Liver (tissue), 9 donors: ENCODE data around the gene OR2AK2. TPM values are rescaled to one million over a fixed set of nuclear protein-coding genes. Genes with fewer than 3 reads are reported as not detected.

ENCODE experiments used
- DNase-seq: peaks from one replicate; pipeline ENCODE4 v3.0.0-alpha.2; 2017; ENCODE audit warnings: low spot score
- H3K27ac ChIP-seq, 2 donors: one replicate each; pipeline ENCODE4 v1.7.0; 2013; ENCODE audit warnings: inconsistent platforms in 2 of 2, low read length in 2 of 2, control low read depth in 1 of 2, low read depth in 1 of 2, mild to moderate bottlenecking in 1 of 2
- H3K27me3 ChIP-seq, 4 donors: one replicate each; pipeline versions ENCODE4 v1.6.1 to v1.7.0; 2013; ENCODE audit warnings: low read length in 3 of 4, inconsistent platforms in 1 of 4, mild to moderate bottlenecking in 1 of 4, moderate library complexity in 1 of 4; ENCODE audit not compliant: control insufficient read depth in 4 of 4, insufficient read depth in 4 of 4
- H3K36me3 ChIP-seq, 4 donors: one replicate each; pipeline versions ENCODE4 v1.6.1 to v1.7.0; 2013; ENCODE audit warnings: low read length in 3 of 4, mild to moderate bottlenecking in 3 of 4, low read depth in 1 of 4, moderate library complexity in 1 of 4; ENCODE audit not compliant: control insufficient read depth in 4 of 4, insufficient read depth in 3 of 4
- H3K4me1 ChIP-seq, 4 donors: one replicate each; pipeline versions ENCODE4 v1.6.1 to v1.7.0; 2013; ENCODE audit warnings: low read length in 3 of 4, mild to moderate bottlenecking in 3 of 4, moderate library complexity in 1 of 4; ENCODE audit not compliant: control insufficient read depth in 4 of 4, insufficient read depth in 4 of 4
- H3K4me3 ChIP-seq, 3 donors: one replicate each; pipeline versions ENCODE4 v1.6.1 to v1.7.0; 2013; ENCODE audit warnings: low read length in 3 of 3, control low read depth in 1 of 3, low read depth in 1 of 3, mild to moderate bottlenecking in 1 of 3
- H3K9ac ChIP-seq, 2 donors: one replicate each; pipeline ENCODE4 v1.7.0; 2013; ENCODE audit warnings: low read length in 2 of 2, mild to moderate bottlenecking in 2 of 2, moderate library complexity in 2 of 2, control low read depth in 1 of 2, low read depth in 1 of 2
- H3K9me3 ChIP-seq, 4 donors: one replicate each; pipeline versions ENCODE4 v1.6.1 to v1.7.0; 2013; ENCODE audit warnings: low read length in 3 of 4; ENCODE audit not compliant: control insufficient read depth in 4 of 4
- EGR1 ChIP-seq, 2 donors: IDR thresholded peaks; 2 replicates each; pipeline ENCODE4 v1.6.1; 2016 to 2018; ENCODE audit warnings: antibody characterized with exemption in 2 of 2, low read depth in 2 of 2
- FOXA1 ChIP-seq: IDR thresholded peaks from 2 replicates; pipeline ENCODE4 v1.6.1; 2016; ENCODE audit warnings: antibody characterized with exemption
- FOXA2 ChIP-seq: IDR thresholded peaks from 2 replicates; pipeline ENCODE4 v1.6.1; 2016; ENCODE audit warnings: antibody characterized with exemption
- GABPA ChIP-seq, 2 donors: IDR thresholded peaks in 1 of 2; conservative IDR thresholded peaks in 1 of 2; 2 replicates each; pipeline ENCODE4 v1.6.1; 2016; ENCODE audit warnings: antibody characterized with exemption in 2 of 2, mild to moderate bottlenecking in 1 of 2, moderate library complexity in 1 of 2
- HNF4A ChIP-seq, 2 donors: conservative IDR thresholded peaks; 2 replicates each; pipeline ENCODE4 v1.6.1; 2016; ENCODE audit warnings: antibody characterized with exemption in 2 of 2, mild to moderate bottlenecking in 2 of 2
- HNF4G ChIP-seq: IDR thresholded peaks from 2 replicates; pipeline ENCODE4 v1.6.1; 2016; ENCODE audit warnings: antibody characterized with exemption
- JUND ChIP-seq, 2 donors: IDR thresholded peaks; 2 replicates each; pipeline ENCODE4 v1.6.1; 2016; ENCODE audit warnings: antibody characterized with exemption in 2 of 2
- NR2F2 ChIP-seq: IDR thresholded peaks from 2 replicates; pipeline ENCODE4 v1.6.1; 2016; ENCODE audit warnings: antibody characterized with exemption
- RAD21 ChIP-seq, 2 donors: IDR thresholded peaks; 2 replicates each; pipeline ENCODE4 v1.6.1; 2016; ENCODE audit warnings: antibody characterized with exemption in 2 of 2, mild to moderate bottlenecking in 2 of 2
- RXRA ChIP-seq, 2 donors: IDR thresholded peaks; 2 replicates each; pipeline ENCODE4 v1.6.1; 2017 to 2018; ENCODE audit warnings: antibody characterized with exemption in 2 of 2, mild to moderate bottlenecking in 1 of 2
- SP1 ChIP-seq: IDR thresholded peaks from 2 replicates; pipeline ENCODE4 v1.6.1; 2018; ENCODE audit warnings: antibody characterized with exemption, mild to moderate bottlenecking
- TAF1 ChIP-seq: conservative IDR thresholded peaks from 2 replicates; pipeline ENCODE4 v1.6.1; 2016; ENCODE audit warnings: antibody characterized with exemption, mild to moderate bottlenecking
- YY1 ChIP-seq: IDR thresholded peaks from 2 replicates; pipeline ENCODE4 v1.6.1; 2016; ENCODE audit warnings: antibody characterized with exemption, mild to moderate bottlenecking
- WGBS: extraction: QIAGEN DNeasy Blood & Tissue Kit; methylation state at CpG from one replicate; pipeline ENCODE4 v1.1.7; 2013; 5-methylcytosine and 5-hydroxymethylcytosine counted together
- polyA plus RNA-seq, 2 donors: library from polyadenylated mRNA; stranded (reverse) in 1 of 2; unstranded in 1 of 2; fragments of 200-250 nt in 1 of 2; fragments of >200 nt in 1 of 2; fragmentation: Nextera tagmentation in 1 of 2; extraction: Ambion mirVana in 1 of 2; gene quantifications; one replicate each; pipeline versions ENCODE4 v1.2.1 to v1.2.3, GENCODE V29; 2013 to 2015
- total RNA-seq, 2 donors: library from RNA; depleted of rRNA; stranded (reverse); fragments of >200 nt; gene quantifications; one replicate each; pipeline ENCODE4 v1.2.3, GENCODE V29; 2014
- TF ChIP-seq, protein P1 (sequence below): IDR thresholded peaks from 2 replicates; pipeline ENCODE4 v1.6.1; 2016; ENCODE audit warnings: antibody characterized with exemption, mild to moderate bottlenecking
- TF ChIP-seq, protein P2 (sequence below): IDR thresholded peaks from 2 replicates; pipeline ENCODE4 v1.6.1; 2016; ENCODE audit warnings: antibody characterized with exemption
- TF ChIP-seq, protein P3 (sequence below): IDR thresholded peaks from 2 replicates; pipeline ENCODE4 v1.6.1; 2016; ENCODE audit warnings: antibody characterized with exemption
- TF ChIP-seq, protein P4 (sequence below): IDR thresholded peaks from 2 replicates; pipeline ENCODE4 v1.6.1; 2016; ENCODE audit warnings: antibody characterized with exemption
- TF ChIP-seq, protein P5 (sequence below): fragments of 150-350 bp; IDR thresholded peaks from 2 replicates; pipeline ENCODE4 v1.5.1; 2017; ENCODE audit warnings: improper control_type of control experiment, low read depth, low read length; ENCODE audit not compliant: missing input control
- donor health status: healthy.
- donor health status: healthy.
- donor health status: healthy.
- donor health status: healthy.
- donor health status: healthy.

OR2AK2 gene
- total and polyA plus RNA-seq, 4 donors, result not detected

DNA sequence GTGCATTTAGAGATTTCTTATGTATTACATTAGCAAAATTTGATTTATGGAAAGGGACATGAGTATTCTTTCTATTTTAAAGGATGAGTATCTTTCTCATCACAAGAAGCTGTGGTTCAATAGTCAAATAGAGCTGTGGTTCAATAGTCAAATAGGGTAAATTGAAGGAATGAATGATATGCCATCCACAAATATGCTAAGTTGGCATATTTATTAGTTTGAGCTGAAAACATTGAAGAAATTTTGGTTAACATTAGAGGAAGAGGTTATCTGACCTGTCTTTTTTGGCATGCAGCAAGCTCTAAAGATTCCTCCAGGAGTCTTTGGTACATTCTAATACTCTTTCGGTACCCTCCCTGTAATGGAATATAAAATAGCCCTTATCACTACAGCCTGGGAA is 11.6 kb upstream of the OR2AK2 start:
- Histone ChIP-seq H3K9ac (no peak overlapping the region), H3K36me3 (no peaks in the 10 kb centered on the region), H3K4me1 (no peaks in the 10 kb centered on the region), H3K27me3 (no peaks in the 10 kb centered on the region), H3K27ac (no peak overlapping the region), H3K4me3 (no peak overlapping the region), H3K9me3 (no peaks in the 10 kb centered on the region)
- 83% methylated on average over 1 of the region's 1 CpG for WGBS
- DNase-seq, result no peak
- TF ChIP-seq RAD21 (IDR thresholded peaks at IDR 0.05) (no peak), YY1 (no peak), EGR1 (IDR thresholded peaks at IDR 0.05; ENCODE audit: low read depth in 2 of 2) (no peak), HNF4G (no peak), TAF1 (no peak), FOXA1 (no peak), JUND (IDR thresholded peaks at IDR 0.05) (no peak), SP1 (no peak), RXRA (IDR thresholded peaks at IDR 0.05) (no peak), FOXA2 (no peak), HNF4A (conservative IDR thresholded peaks at IDR 0.05) (no peak), GABPA (IDR thresholded peaks at IDR 0.05 in 1 of 2, conservative IDR thresholded peaks at IDR 0.05 in 1 of 2) (no peak)
- TF ChIP-seq, protein P1, sequence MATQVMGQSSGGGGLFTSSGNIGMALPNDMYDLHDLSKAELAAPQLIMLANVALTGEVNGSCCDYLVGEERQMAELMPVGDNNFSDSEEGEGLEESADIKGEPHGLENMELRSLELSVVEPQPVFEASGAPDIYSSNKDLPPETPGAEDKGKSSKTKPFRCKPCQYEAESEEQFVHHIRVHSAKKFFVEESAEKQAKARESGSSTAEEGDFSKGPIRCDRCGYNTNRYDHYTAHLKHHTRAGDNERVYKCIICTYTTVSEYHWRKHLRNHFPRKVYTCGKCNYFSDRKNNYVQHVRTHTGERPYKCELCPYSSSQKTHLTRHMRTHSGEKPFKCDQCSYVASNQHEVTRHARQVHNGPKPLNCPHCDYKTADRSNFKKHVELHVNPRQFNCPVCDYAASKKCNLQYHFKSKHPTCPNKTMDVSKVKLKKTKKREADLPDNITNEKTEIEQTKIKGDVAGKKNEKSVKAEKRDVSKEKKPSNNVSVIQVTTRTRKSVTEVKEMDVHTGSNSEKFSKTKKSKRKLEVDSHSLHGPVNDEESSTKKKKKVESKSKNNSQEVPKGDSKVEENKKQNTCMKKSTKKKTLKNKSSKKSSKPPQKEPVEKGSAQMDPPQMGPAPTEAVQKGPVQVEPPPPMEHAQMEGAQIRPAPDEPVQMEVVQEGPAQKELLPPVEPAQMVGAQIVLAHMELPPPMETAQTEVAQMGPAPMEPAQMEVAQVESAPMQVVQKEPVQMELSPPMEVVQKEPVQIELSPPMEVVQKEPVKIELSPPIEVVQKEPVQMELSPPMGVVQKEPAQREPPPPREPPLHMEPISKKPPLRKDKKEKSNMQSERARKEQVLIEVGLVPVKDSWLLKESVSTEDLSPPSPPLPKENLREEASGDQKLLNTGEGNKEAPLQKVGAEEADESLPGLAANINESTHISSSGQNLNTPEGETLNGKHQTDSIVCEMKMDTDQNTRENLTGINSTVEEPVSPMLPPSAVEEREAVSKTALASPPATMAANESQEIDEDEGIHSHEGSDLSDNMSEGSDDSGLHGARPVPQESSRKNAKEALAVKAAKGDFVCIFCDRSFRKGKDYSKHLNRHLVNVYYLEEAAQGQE, result no peak
- TF ChIP-seq, protein P2, sequence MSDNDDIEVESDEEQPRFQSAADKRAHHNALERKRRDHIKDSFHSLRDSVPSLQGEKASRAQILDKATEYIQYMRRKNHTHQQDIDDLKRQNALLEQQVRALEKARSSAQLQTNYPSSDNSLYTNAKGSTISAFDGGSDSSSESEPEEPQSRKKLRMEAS, result no peak
- TF ChIP-seq, protein P3, sequence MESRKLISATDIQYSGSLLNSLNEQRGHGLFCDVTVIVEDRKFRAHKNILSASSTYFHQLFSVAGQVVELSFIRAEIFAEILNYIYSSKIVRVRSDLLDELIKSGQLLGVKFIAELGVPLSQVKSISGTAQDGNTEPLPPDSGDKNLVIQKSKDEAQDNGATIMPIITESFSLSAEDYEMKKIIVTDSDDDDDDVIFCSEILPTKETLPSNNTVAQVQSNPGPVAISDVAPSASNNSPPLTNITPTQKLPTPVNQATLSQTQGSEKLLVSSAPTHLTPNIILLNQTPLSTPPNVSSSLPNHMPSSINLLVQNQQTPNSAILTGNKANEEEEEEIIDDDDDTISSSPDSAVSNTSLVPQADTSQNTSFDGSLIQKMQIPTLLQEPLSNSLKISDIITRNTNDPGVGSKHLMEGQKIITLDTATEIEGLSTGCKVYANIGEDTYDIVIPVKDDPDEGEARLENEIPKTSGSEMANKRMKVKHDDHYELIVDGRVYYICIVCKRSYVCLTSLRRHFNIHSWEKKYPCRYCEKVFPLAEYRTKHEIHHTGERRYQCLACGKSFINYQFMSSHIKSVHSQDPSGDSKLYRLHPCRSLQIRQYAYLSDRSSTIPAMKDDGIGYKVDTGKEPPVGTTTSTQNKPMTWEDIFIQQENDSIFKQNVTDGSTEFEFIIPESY, result no peak
- TF ChIP-seq, protein P4, sequence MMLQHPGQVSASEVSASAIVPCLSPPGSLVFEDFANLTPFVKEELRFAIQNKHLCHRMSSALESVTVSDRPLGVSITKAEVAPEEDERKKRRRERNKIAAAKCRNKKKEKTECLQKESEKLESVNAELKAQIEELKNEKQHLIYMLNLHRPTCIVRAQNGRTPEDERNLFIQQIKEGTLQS, result no peak

DNA sequence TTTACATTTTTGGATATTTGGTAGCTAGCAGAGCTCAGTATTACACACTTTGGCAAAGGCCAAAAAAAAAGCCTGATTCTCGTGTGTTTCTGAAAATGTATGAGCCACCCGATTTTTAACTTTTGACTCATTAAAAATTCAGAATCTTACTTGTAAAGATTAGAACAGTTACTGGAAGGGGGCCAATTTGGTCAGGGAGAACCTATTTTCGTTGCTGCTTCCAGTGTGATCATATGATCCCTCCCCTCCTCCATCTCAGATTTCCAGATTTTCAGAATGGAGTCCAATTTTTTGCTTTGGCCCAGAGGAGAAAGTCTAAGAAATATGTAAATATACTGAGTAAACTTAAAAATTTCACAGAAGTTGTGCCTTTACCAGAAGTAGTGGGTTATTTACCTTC is 3.2 kb upstream of the OR2AK2 start:
- DNase-seq, result no peak
- no peak for TF ChIP-seq NR2F2
- TF ChIP-seq GABPA (IDR thresholded peaks at IDR 0.05 in 1 of 2, conservative IDR thresholded peaks at IDR 0.05 in 1 of 2), result no peak
- TF ChIP-seq FOXA1, result no peak
- no peak for TF ChIP-seq YY1
- TF ChIP-seq SP1, result no peak
- no peak for TF ChIP-seq FOXA2
- TF ChIP-seq, protein P1, result no peak
- TF ChIP-seq, protein P5, sequence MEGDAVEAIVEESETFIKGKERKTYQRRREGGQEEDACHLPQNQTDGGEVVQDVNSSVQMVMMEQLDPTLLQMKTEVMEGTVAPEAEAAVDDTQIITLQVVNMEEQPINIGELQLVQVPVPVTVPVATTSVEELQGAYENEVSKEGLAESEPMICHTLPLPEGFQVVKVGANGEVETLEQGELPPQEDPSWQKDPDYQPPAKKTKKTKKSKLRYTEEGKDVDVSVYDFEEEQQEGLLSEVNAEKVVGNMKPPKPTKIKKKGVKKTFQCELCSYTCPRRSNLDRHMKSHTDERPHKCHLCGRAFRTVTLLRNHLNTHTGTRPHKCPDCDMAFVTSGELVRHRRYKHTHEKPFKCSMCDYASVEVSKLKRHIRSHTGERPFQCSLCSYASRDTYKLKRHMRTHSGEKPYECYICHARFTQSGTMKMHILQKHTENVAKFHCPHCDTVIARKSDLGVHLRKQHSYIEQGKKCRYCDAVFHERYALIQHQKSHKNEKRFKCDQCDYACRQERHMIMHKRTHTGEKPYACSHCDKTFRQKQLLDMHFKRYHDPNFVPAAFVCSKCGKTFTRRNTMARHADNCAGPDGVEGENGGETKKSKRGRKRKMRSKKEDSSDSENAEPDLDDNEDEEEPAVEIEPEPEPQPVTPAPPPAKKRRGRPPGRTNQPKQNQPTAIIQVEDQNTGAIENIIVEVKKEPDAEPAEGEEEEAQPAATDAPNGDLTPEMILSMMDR, result no peak
- TF ChIP-seq, protein P4, result no peak
- TF ChIP-seq EGR1 (IDR thresholded peaks at IDR 0.05; ENCODE audit: low read depth in 2 of 2), result no peak
- TF ChIP-seq RAD21 (IDR thresholded peaks at IDR 0.05), result no peak
- H3K36me3 ChIP-seq, result no peaks in the 10 kb centered on the region
- H3K4me1 ChIP-seq, result no peaks in the 10 kb centered on the region
- H3K27ac ChIP-seq, result no peak overlapping the region
- H3K9me3 ChIP-seq, result peaks cover 0 to 4% (median 0%) of the 10 kb centered on the region in 4 donors
- no peaks in the 10 kb centered on the region for H3K27me3 ChIP-seq
- WGBS, result 23% methylated on average over 3 of the region's 3 CpGs
- no peak overlapping the region for H3K4me3 ChIP-seq
- H3K9ac ChIP-seq, result no peak overlapping the region
